Stimulated activated CD4-positive, alpha-beta T cell treated with anti-CD3 and anti-CD28 coated beads, TNF-alpha, amount 100 ng/mL, for 1 hour (primary cell): ENCODE results near the gene CBX3.
A peak's percentile ranks its signal among the peaks of the same experiment; 100 is the strongest.
"Not testable (repeated sequence)": the region's sequence is repeated elsewhere in the genome, so short reads cannot be mapped to it uniquely, and the experiment has no call there.

Experiments used
- DNase-seq, 3 donors: peaks; one replicate each; pipeline ENCODE4 v3.0.0-alpha.2; 2020; ENCODE audit warnings: low read depth in 3 of 3, low spot score in 1 of 3

The CBX3 gene

GRCh38 chr7:26200444-26201246, 900 bp upstream of the CBX3 start, which contains the start of gene HNRNPA2B1:
Gene HNRNPA2B1 (minus strand): TSS chr7:26200746. CDS start chr7:26200577, 169 bp downstream.
- peak; percentile 94 to 99 (median 98) for DNase-seq

DNA sequence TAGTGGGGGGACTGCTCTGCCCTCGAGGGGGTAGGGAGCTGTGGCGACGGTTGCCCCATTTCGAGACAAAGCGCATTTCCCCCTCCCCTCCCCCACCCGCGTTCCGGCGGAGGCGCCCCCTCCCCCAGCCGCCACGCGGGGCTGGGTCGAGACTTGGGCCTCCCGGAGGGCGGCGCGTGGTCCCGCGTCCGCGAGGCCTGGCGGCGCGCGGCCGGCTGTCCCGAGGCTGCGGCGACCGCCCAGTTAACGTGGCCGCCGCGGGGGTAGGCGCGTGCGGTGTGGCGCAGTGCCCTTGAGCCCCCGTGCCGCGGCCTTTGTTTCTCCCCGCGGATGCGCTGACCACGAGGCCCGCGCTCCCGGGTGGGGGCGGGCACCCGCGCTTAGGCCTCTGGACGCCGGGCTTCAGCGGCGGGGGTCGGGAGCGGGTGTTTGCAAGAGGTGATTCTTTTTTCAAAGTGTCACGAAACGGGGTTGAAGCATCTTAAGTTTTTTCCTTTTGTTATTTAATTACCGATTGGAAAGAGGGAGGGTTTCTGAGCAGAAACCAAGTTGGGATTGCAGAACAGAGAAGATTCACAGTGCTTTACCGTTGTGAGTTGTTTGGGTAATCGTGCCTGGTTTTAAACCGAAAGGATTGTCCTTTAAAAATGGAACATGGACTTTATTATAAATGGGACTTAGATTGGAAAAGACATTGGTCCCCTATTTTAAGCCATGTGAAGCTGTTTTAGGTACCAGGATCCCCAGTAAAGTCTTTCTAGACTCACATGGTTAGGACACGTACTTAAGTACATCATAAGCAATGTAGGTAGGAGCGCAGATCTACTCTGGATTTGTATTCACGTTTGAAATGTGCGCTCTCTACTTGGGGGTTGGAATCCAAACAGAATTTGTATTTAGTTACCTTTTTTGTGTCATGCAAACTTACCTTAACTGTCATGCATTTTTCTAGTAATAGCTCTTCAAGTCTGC, 760 bp downstream of the CBX3 start:
- DNase-seq: peak in 2 of 3 donors; percentile 30 to 53

DNA sequence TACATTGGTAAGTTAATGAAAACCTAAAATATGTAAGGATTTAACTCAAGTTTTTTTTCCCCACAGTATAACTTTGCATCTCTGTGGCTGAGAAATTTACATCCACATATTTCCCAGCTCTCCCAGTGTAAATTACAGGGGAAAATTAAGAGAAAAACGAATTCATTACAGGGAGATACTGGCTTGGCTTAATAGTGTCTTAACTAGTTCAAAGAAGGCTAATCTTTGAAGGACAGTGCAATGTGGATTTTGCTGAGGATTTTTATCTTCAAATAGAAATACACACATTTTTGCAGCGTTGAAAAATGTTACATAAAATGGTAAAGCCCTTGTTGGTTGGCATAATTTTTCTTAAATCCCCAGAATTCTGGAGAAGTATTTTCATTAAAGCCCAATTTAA, 1.5 kb downstream of the CBX3 start:
- no peak for DNase-seq

- DNase-seq: no peak
Measured at GRCh38 chr7:26208040-26208439, 6.5 kb downstream of the CBX3 start.

DNA sequence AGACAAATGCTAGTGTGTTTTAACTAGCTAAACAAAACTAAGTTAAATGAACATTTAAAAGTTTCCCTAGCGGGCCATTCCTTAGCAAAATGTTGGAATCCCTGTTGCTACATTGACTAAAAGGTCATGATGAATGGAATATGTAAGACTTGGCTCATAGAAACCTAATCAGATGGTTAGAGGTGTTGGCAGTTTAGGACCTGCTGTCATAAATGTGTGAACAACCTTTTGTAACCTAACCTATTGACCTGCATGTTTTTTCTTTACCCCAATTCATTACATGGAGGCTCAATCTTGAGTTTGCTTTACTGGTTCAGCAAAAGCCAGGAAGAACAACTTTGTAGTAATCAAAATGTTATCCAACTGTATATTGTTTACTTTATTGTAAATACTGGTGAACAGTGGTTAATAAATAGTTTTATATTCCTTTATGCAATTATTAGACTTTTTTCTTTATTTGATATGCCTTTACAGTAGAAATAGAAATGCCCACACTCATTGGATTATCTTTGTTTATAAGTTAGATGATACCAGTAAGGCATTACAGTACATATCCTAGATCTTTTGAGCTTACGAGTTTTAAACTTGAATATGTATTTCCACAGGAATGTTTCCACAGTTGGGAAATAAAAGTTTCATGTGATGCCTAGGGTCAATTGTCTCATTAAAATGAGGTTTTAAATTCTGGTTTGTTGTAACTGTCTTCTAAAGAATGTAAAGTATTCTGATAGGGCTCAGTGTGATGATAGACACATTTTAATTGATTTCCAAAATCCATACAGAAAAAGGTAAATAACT, 11.6 kb downstream of the CBX3 start:
- DNase-seq: no peak

- DNase-seq: no peak
Measured at GRCh38 chr7:26213807-26214515, 12.4 kb downstream of the CBX3 start.

- DNase-seq: no peak
Measured at GRCh38 chr7:26216049-26216448, 14.5 kb downstream of the CBX3 start.

- DNase-seq: no peak
Measured at GRCh38 chr7:26224359-26224758, 22.8 kb downstream of the CBX3 start.

DNA sequence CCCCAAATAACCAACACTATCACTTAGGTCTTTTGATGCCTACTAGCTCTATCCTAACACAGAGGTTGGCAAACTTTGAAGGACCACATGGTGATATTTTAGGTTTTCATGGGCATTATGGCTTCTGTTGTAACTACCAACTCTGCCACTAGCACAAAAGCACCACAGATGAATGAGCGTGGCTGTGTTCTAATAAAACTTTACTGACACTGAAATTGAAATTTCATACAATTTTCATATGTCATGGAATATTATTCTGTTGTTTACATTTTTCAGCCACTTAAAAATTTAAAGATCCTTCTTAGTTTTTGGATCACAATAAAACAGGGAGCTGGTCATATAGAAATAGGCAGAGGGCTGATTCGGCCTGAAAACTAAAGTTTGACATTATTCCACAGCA, 26.4 kb downstream of the CBX3 start:
- no peak for DNase-seq

DNA sequence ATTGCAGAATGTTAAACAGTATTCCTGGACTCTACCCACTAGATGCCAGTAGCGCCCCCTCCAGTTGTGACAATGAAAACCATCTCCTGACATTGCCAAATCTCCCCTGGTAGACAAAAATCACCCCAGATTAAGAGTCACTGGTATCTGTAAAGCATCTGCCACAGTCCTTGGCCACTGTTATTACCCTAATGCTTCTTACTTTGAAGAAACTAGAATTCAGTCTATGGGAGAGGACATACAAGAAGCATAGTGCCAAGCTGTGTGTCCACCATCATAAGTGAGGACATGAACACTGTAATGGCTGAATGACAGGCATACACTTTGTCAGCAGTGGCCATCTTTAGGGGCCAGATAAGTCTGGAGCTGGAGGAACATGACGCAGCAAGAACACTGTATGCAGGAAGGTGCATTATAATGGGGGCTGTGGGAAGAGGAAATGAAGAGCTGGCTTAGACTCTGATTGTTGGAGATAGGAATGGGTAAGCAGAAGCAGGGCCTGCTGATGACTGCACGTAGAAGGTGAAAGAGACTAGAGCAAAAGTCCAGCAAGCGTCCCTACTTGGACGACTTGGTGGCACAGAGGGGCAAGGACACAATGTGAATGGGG, 32.5 kb downstream of the CBX3 start:
- no peak for DNase-seq

- DNase-seq: no peak
Measured at GRCh38 chr7:26237035-26237807, 35.7 kb downstream of the CBX3 start.

DNA sequence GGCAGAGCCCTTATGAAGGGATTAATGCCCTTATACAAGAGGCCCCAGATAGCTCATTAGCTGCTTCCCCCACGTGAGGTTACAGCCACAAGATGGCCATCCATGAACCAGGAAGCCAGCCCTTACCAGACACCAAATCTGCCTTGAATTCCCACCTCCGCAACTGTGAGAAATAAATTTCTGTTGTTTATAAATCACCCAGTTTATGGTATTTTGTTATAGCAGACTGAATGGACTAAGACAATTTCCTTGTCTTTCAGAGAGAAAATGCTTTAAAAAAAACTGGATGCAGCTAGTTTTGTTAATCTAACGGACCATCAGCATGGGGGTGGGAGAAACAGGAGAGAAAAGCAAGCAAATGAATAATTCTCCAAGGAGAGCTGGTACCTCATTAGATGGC, 36.5 kb downstream of the CBX3 start:
- DNase-seq: no peak

DNA sequence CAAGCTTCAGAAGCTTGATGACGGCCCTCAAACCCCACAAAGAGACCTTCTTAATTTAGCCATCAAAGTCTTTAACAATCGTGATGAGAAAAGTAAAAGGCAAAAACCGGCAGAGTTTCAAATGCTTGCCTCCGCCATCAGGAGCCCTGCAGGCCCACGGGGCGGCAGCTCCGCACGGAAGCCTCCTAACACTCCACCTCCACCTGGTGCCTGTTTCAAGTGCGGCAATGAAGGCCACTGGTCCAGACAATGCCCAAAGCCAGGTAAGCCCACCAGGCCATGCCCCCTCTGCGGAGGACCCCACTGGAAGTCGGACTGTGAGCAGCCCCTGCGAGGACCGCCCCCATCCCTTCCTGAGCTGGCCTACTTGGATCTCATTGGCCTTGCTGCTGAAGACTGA, 43.6 kb downstream of the CBX3 start:
- DNase-seq: no peak

DNA sequence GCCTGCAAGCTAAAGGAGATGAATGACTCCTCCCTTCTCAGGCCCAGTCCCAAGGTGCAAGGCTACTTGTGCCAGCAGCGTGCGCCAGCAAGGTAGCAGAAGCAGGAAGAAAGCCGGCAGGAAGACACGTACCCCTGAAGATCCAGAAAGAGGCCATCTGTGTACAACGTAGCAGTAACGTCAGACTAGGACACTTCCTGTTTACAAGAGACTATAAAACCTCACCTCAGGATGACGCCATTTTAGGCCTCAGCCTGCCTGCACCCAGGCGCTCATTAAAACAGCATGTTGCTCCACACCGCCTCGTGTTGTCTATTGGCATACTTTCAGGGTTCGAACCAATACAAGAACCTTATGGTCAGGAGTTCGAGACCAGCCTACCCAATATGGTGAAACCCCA, 48.7 kb downstream of the CBX3 start:
- no peak for DNase-seq

GRCh38 chr7:26261866-26262265, 60.3 kb downstream of the CBX3 start:
- DNase-seq: not testable (repeated sequence)
